T-cell (primary cell): Measurements from ENCODE around the gene TCHP. TPM values are rescaled to one million over a fixed set of nuclear protein-coding genes. Genes with fewer than 3 reads are reported as not detected.

Experiments
- ATAC-seq, 4 experiments: fragments of 200-7000 bp in 3 of 4; fragments of 150-1000 bp in 1 of 4; cut with Tn5 transposase; replicated peaks in 1 of 4; 1 replicate in 3 of 4; 2 replicates in 1 of 4; pipeline ENCODE4 v1.10.0; 2021; ENCODE audit warnings: moderate library complexity in 3 of 4, mild to moderate bottlenecking in 2 of 4, moderate number of reproducible peaks in 1 of 4
- CTCF ChIA-PET, 2 donors: fragments of 300-600 bp; sonication (Branson Sonifier 250); formaldehyde crosslinking; loops; one replicate each; lab custom pipeline; 2022; ENCODE audit warnings: antibody characterized with exemption in 2 of 2; lab: Charles Lee
- POLR2A ChIA-PET, 2 donors: fragments of 300-600 bp; sonication (Branson Sonifier 250); formaldehyde crosslinking; loops; one replicate each; lab custom pipeline; 2022; ENCODE audit warnings: antibody characterized with exemption in 2 of 2; lab: Charles Lee
- DNase-seq, 35 experiments: peaks; one replicate each; pipeline versions ENCODE4 v3.0.0 to v3.0.0-alpha.2; 2013 to 2023
- H3K27ac ChIP-seq: one replicate; pipeline ENCODE4 v1.5.1; 2013; ENCODE audit warnings: low read length
- H3K27me3 ChIP-seq, 2 experiments: replicated peaks in 1 of 2; 1 replicate in 1 of 2; 2 replicates in 1 of 2; pipeline versions ENCODE4 v1.6.1 to v1.7.0; 2013; ENCODE audit warnings: low read length in 1 of 2, mixed read lengths in 1 of 2; ENCODE audit not compliant: control insufficient read depth in 2 of 2, insufficient read depth in 2 of 2; ENCODE audit errors: extremely low read depth in 1 of 2
- H3K36me3 ChIP-seq, 2 donors: 1 replicate in 1 of 2; 2 replicates in 1 of 2; pipeline versions ENCODE4 v1.6.1 to v1.7.0; 2013; ENCODE audit warnings: low read length in 1 of 2; ENCODE audit not compliant: control insufficient read depth in 2 of 2, insufficient read depth in 1 of 2; ENCODE audit errors: extremely low read depth in 1 of 2
- H3K4me1 ChIP-seq, 2 experiments: 1 replicate in 1 of 2; 2 replicates in 1 of 2; pipeline versions ENCODE4 v1.6.1 to v1.7.0; 2013; ENCODE audit warnings: low read length in 2 of 2, mixed read lengths in 1 of 2; ENCODE audit not compliant: insufficient read depth in 2 of 2, control insufficient read depth in 1 of 2; ENCODE audit errors: extremely low read depth in 1 of 2
- H3K4me3 ChIP-seq, 2 donors: 1 replicate in 1 of 2; 2 replicates in 1 of 2; pipeline versions ENCODE4 v1.5.1 to v1.7.0; 2013; ENCODE audit warnings: mild to moderate bottlenecking in 2 of 2, low read length in 1 of 2, moderate library complexity in 1 of 2; ENCODE audit not compliant: control insufficient read depth in 1 of 2; ENCODE audit errors: extremely low read depth in 1 of 2
- H3K9me3 ChIP-seq: 2 replicates; pipeline ENCODE4 v1.7.0; 2013
- H3K27ac Mint-ChIP-seq, 2 donors: one replicate each; pipeline ENCODE4 v1.8.0; 2020 to 2021; ENCODE audit warnings: mild to moderate bottlenecking in 2 of 2, mixed read lengths in 2 of 2
- H3K27me3 Mint-ChIP-seq, 2 donors: one replicate each; pipeline ENCODE4 v1.8.0; 2021 to 2022; ENCODE audit warnings: mixed read lengths in 2 of 2
- H3K36me3 Mint-ChIP-seq: one replicate; pipeline ENCODE4 v1.8.0; 2021; ENCODE audit warnings: mixed read lengths
- H3K4me1 Mint-ChIP-seq, 3 donors: one replicate each; pipeline ENCODE4 v1.8.0; 2020 to 2022; ENCODE audit warnings: mixed read lengths in 3 of 3, mild to moderate bottlenecking in 1 of 3
- H3K4me3 Mint-ChIP-seq, 3 donors: one replicate each; pipeline ENCODE4 v1.8.0; 2020 to 2022; ENCODE audit warnings: mild to moderate bottlenecking in 3 of 3, mixed read lengths in 3 of 3, moderate library complexity in 3 of 3
- H3K9me3 Mint-ChIP-seq, 3 donors: one replicate each; pipeline ENCODE4 v1.8.0; 2020 to 2022; ENCODE audit warnings: mixed read lengths in 3 of 3
- WGBS: methylation state at CpG from one replicate; pipeline ENCODE4 v1.1.5; 2013; ENCODE audit warnings: missing lambda C conversion rate; ENCODE audit not compliant: insufficient coverage; 5-methylcytosine and 5-hydroxymethylcytosine counted together
- total RNA-seq, 35 experiments: library from RNA in 6 of 35; stranded (reverse) in 6 of 35; fragments of 120-200 nt in 1 of 35; gene quantifications; one replicate each; pipeline versions ENCODE4 v1.2.1 to v1.2.4 and lab custom pipeline; 2013 to 2026

The TCHP gene
- total RNA-seq, 5 donors from 2014 or later (not counting 1 experiment from before 2014, with no cell fraction given) = 25.9 to 41.5 (median 37.3) TPM

DNA sequence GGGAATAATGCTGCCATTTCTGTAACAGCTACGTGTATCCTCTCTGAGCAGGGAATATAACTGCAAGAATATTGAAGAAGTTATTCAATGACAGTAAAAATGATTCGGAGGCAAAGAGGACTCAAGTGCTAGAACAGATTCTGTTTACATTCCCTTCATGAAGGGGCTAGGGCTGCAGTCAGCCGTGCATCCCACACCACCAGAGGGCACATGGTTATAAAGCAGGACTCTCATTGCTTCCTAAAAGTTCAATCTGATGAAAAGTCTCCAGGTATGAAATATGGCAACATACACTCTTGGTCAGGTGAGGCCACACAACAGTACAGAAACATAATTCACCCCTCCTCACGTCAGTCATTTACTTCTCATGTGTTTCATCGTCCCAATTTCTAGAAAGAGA lies 34.0 kb downstream of the TCHP start:
- Histone ChIP-seq H3K36me3 (peaks cover 25 to 79% of the 10 kb centered on the region in 2 donors), H3K4me1 (no peaks in the 10 kb centered on the region), H3K4me3 (no peak overlapping the region), H3K27me3 (no peaks in the 10 kb centered on the region), H3K27ac (no peak overlapping the region), H3K9me3 (no peaks in the 10 kb centered on the region)
- H3K36me3 Mint-ChIP-seq = peaks cover 54% of the 10 kb centered on the region
- H3K4me1 Mint-ChIP-seq = no peaks in the 10 kb centered on the region
- ChIA-PET POLR2A (no interaction called here), CTCF (no interaction called here)
- H3K27me3 Mint-ChIP-seq = no peaks in the 10 kb centered on the region
- DNase-seq (peak in 3 of 35 experiments; percentile 6 to 25 (median 8)), ATAC-seq (no peak)
- H3K9me3 Mint-ChIP-seq = no peaks in the 10 kb centered on the region
- no peak overlapping the region for H3K4me3 Mint-ChIP-seq
- no peak overlapping the region for H3K27ac Mint-ChIP-seq
- 86% methylated on average over 2 of the region's 5 CpGs for WGBS

DNA sequence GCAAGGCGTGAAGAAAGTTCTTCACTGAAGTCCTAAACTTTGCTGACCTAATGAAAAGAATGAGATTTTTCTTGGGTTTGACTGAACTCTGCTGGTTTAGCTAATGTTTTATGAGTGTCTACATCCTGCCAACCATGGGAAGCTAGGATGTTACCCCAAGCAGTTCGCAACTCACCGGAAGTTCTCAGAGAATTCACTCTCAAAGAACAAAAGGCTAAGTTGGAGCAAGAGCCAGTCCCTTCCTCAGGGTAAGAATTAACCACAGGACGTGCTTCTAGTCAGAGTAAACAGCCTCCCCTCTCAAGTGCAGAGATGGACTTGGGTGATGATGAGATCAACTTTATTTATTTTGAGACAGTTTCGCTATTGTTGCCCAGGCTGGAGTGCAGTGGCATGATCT lies 37.3 kb downstream of the TCHP start:
- H3K27ac ChIP-seq = no peak overlapping the region
- no peaks in the 10 kb centered on the region for H3K9me3 ChIP-seq
- Mint-ChIP-seq H3K4me1 (no peaks in the 10 kb centered on the region), H3K4me3 (no peak overlapping the region), H3K9me3 (no peaks in the 10 kb centered on the region), H3K27me3 (no peaks in the 10 kb centered on the region), H3K36me3 (peaks cover 44% of the 10 kb centered on the region), H3K27ac (no peak overlapping the region)
- DNase-seq (no peak), ATAC-seq (no peak)
- H3K4me3 ChIP-seq = no peak overlapping the region
- ChIA-PET POLR2A (interaction anchor here in 1 of 2 donors (0.6 kb wide), 1 partner anchor 105 kb away, joined by 6 read pairs; no protein-coding TSS in a partner anchor), CTCF (interaction anchor here in 1 of 2 donors (0.7 kb wide), 1 partner anchor 25 kb away, joined by 4 read pairs; no protein-coding TSS in a partner anchor)
- peaks cover 22 to 61% of the 10 kb centered on the region in 2 donors for H3K36me3 ChIP-seq
- H3K4me1 ChIP-seq = no peaks in the 10 kb centered on the region
- H3K27me3 ChIP-seq = no peaks in the 10 kb centered on the region
- 100% methylated on average over 2 of the region's 5 CpGs for WGBS

DNA sequence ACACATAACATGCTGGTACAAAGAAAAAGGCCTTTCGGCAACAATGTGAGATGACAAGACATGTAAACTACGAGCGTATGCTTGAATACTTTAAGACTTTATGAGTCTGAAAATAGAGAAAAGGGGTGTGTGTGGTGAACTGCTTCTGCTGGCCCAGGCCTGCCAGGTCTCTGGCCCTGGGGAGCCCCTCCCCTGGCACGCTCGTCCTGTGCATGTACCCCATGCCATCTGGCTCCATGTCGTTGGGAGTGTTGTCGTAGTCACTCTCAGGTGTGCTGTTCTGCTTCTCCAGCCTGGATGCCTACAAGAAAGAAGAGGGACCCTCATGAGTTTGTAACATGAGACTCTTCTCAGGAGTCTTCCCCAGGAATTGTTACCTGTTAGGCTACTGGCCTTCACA lies 38.9 kb downstream of the TCHP start:
- H3K36me3 ChIP-seq = peaks cover 11 to 51% of the 10 kb centered on the region in 2 donors

DNA sequence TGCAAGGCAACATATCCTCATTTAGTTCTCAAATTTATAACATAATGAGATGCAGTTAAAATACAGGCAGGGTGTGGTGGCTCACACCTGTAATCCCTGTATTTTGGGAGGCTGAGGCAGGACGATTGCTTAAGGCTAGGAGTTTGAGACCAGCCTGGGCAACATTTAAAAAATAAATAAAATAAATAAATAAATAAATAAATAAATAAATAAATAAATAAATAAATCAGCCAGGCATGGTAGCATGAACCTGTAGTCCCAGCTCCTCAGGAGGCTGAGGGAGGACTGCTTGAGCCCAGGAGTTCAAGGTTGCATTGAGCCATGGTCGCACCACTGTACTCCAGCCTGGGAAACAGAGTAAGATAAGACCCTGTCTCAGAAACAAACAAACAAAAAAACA lies 39.4 kb downstream of the TCHP start:
- Mint-ChIP-seq H3K9me3 (no peaks in the 10 kb centered on the region), H3K27me3 (no peaks in the 10 kb centered on the region), H3K4me1 (no peaks in the 10 kb centered on the region), H3K27ac (peak overlapping the region in 1 of 2 donors; percentile 41), H3K36me3 (peaks cover 37% of the 10 kb centered on the region), H3K4me3 (no peak overlapping the region)
- Histone ChIP-seq H3K27ac (no peak overlapping the region), H3K4me1 (no peaks in the 10 kb centered on the region), H3K36me3 (peaks cover 11 to 50% of the 10 kb centered on the region in 2 donors), H3K27me3 (no peaks in the 10 kb centered on the region), H3K9me3 (no peaks in the 10 kb centered on the region), H3K4me3 (no peak overlapping the region)
- POLR2A ChIA-PET = interaction anchor here in 1 of 2 donors (0.6 kb wide), 1 partner anchor 360 kb away, joined by 5 read pairs; no protein-coding TSS in a partner anchor
- no peak for ATAC-seq
- CTCF ChIA-PET = no interaction called here
- no CpG with 5 or more reads among the region's 2 CpGs for WGBS
- DNase-seq = no peak

More for the DNA sequence above, 38.9 kb downstream of the TCHP start:
- no peaks in the 10 kb centered on the region for H3K27me3 Mint-ChIP-seq
- ChIA-PET CTCF (no interaction called here), POLR2A (no interaction called here)
- no peaks in the 10 kb centered on the region for H3K4me1 Mint-ChIP-seq
- no peak overlapping the region for H3K4me3 ChIP-seq
- H3K4me1 ChIP-seq = no peaks in the 10 kb centered on the region
- no peaks in the 10 kb centered on the region for H3K9me3 ChIP-seq
- H3K27ac Mint-ChIP-seq = no peak overlapping the region
- DNase-seq (no peak), ATAC-seq (no peak)
- no peak overlapping the region for H3K27ac ChIP-seq
- H3K9me3 Mint-ChIP-seq = no peaks in the 10 kb centered on the region
- no peak overlapping the region for H3K4me3 Mint-ChIP-seq
- 95% methylated on average over 6 of the region's 7 CpGs for WGBS
- peaks cover 38% of the 10 kb centered on the region for H3K36me3 Mint-ChIP-seq
- H3K27me3 ChIP-seq = no peaks in the 10 kb centered on the region

DNA sequence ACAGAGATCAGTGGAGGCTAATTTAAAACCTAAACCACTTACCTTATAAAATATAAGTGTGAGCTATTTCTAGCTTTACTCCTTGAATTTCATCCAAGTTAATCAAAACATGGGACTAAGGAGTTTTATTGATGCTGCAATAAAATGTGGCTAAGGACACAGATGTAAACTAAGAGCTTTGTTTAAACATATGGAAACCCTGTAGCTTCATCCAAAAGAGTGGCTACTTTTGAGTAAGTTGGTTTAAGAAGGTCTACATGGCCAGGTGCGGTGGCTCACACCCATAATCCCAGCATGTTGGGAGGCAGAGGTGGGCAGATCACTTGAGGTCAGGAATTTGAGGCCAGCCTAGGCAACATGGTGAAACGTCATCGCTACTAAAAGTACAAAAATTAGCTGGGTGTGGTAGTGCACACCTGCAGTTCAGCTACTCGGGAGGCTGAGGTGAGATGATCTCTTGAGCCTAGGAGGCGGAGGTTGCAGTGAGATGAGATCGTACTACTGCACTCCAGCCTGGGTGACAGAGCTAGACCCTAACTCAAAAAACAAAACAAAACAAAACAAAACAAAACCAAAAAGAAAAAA lies 40.4 kb downstream of the TCHP start:
- no peaks in the 10 kb centered on the region for H3K9me3 Mint-ChIP-seq
- H3K27me3 ChIP-seq = no peaks in the 10 kb centered on the region
- H3K27me3 Mint-ChIP-seq = no peaks in the 10 kb centered on the region
- no peak overlapping the region for H3K27ac Mint-ChIP-seq
- ATAC-seq = no peak
- H3K4me1 Mint-ChIP-seq = peaks cover 0 to 5% (median 0%) of the 10 kb centered on the region in 3 donors
- no peak for DNase-seq
- 89% methylated on average over 3 of the region's 6 CpGs for WGBS
- H3K36me3 ChIP-seq = peaks cover 11 to 58% of the 10 kb centered on the region in 2 donors
- H3K4me1 ChIP-seq = no peaks in the 10 kb centered on the region
- CTCF ChIA-PET = interaction anchor here in 1 of 2 donors (0.7 kb wide), 1 partner anchor 26 kb away, joined by 4 read pairs; no protein-coding TSS in a partner anchor
- no peak overlapping the region for H3K4me3 Mint-ChIP-seq
- H3K27ac ChIP-seq = no peak overlapping the region
- no peaks in the 10 kb centered on the region for H3K9me3 ChIP-seq
- H3K36me3 Mint-ChIP-seq = peaks cover 44% of the 10 kb centered on the region
- POLR2A ChIA-PET = interaction anchor here in 1 of 2 donors (0.6 to 0.7 kb wide), 3 partner anchors 12 to 62 kb away, joined by 4 to 5 read pairs (median 5); no protein-coding TSS in a partner anchor
- H3K4me3 ChIP-seq = no peak overlapping the region

DNA sequence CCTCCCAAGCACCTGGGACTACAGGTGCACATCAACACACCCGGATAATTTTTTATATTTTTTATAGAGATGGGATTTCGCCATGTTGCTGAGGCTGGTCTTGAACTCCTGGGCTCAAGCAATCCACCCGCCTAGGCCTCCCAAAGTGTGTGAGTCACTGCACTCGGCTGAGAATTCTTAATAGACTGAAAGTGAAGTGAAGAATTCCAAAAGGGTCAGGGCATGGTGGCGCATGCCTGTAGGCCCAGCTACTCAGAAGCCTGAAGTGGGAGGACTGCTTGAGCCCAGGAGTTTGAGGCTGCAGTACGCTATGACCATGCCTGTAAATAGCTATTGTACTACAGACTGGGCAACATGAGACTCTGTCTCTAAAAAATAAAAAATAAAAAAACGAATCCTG lies 43.7 kb downstream of the TCHP start:
- Mint-ChIP-seq H3K4me3 (no peak overlapping the region), H3K9me3 (no peaks in the 10 kb centered on the region), H3K27me3 (no peaks in the 10 kb centered on the region), H3K36me3 (peaks cover 38% of the 10 kb centered on the region), H3K27ac (no peak overlapping the region), H3K4me1 (peaks cover 25 to 31% (median 25%) of the 10 kb centered on the region in 3 donors)
- Histone ChIP-seq H3K36me3 (peaks cover 6 to 50% of the 10 kb centered on the region in 2 donors), H3K27ac (no peak overlapping the region), H3K9me3 (no peaks in the 10 kb centered on the region), H3K4me1 (peaks cover 13 to 16% of the 10 kb centered on the region in 2 experiments), H3K4me3 (no peak overlapping the region), H3K27me3 (no peaks in the 10 kb centered on the region)
- WGBS = 100% methylated on average over 3 of the region's 7 CpGs
- ATAC-seq (no peak), DNase-seq (no peak)
- CTCF ChIA-PET = interaction anchor here in 1 of 2 donors (0.6 kb wide), 1 partner anchor 92 kb away, joined by 3 read pairs; no protein-coding TSS in a partner anchor
- POLR2A ChIA-PET = no interaction called here
